ENCODE results near the gene PTGS2.

PTGS2 gene

DNA sequence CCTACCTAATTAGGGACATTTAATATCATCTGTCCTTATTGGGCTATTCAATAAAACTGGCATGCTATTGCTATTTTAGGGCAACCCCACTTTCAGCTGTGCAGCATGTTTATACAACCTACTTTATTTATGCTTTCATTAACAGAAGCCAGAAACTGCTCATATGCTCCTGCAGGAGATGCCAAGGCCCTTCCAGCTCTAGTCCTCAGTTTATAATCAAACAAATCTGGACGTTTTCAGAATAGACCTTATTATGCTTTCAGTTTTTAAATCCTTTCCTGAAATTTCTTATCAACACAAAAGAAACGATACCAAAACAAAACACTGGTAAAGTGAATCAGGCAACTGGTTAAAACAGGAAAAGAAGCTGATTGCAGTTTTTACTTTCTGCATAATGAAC is 53.2 kb downstream of the PTGS2 start:
- ChIA-PET CTCF (interaction anchor here (0.7 kb wide), 1 partner anchor 445 kb away, joined by 5 read pairs; no protein-coding TSS in a partner anchor), POLR2A (ENCODE audit: low non-redundant PET) (no interaction called here)
- TF ChIP-seq, protein P1, sequence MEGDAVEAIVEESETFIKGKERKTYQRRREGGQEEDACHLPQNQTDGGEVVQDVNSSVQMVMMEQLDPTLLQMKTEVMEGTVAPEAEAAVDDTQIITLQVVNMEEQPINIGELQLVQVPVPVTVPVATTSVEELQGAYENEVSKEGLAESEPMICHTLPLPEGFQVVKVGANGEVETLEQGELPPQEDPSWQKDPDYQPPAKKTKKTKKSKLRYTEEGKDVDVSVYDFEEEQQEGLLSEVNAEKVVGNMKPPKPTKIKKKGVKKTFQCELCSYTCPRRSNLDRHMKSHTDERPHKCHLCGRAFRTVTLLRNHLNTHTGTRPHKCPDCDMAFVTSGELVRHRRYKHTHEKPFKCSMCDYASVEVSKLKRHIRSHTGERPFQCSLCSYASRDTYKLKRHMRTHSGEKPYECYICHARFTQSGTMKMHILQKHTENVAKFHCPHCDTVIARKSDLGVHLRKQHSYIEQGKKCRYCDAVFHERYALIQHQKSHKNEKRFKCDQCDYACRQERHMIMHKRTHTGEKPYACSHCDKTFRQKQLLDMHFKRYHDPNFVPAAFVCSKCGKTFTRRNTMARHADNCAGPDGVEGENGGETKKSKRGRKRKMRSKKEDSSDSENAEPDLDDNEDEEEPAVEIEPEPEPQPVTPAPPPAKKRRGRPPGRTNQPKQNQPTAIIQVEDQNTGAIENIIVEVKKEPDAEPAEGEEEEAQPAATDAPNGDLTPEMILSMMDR (conservative IDR thresholded peaks at IDR 0.05; ENCODE audit: low read depth), result no peak
- DNase-seq (ENCODE audit: low spot score), result no peak
- H3K27ac ChIP-seq, result no peak overlapping the region

DNA sequence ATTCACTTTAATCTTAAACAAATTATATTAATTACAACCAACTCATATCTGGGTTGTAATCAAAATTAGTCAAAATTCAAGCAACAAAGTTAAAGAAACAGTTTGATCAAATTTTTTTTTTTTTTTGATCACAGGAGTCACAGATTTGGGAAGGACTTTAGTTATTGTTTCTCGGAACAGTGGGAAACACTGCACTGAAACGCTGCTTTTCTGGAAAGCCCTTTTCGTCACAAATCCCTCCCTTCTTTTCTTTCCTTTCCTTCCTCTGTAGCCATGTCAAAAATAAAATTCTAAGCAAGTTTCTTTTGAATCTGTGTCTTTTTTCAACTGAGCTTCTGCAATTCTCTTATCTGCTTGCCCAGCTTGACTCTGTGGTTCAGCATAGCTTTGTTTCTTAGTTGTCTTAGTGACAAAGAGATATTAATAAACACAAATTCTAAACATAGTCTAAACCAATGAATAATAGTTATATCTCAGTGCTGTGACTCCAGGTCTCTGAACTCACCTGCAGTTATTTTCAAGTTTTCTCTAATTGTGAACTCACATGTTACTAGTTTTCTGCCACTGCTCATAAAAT is 53.8 kb downstream of the PTGS2 start:
- TF ChIP-seq, protein P1 (conservative IDR thresholded peaks at IDR 0.05; ENCODE audit: low read depth), result no peak
- no peak overlapping the region for H3K27ac ChIP-seq
- no peak for DNase-seq (ENCODE audit: low spot score)
- POLR2A ChIA-PET (ENCODE audit: low non-redundant PET), result no interaction called here
- CTCF ChIA-PET, result interaction anchor here (0.6 kb wide), 1 partner anchor 124 kb away, joined by 3 read pairs; no protein-coding TSS in a partner anchor

DNA sequence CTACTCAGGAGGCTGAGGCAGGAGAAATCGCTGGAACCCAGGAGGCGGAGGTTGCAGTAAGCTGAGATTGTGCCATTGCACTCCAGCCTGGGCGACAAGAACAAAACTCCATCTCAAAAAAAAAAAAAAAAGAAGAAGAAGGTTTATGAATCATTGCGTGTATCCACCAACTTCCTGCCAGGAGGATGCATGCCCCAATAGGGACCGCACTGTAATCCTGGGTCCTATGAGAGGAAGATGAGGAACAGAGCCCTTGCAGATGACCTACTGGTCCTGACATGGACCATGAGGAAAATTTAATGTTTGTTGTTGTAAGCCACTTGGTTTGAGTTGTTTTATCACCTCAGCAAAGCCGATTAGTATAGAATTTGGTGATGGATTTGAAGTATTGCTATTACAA is 56.7 kb downstream of the PTGS2 start:
- H3K27ac ChIP-seq, result no peak overlapping the region
- DNase-seq (ENCODE audit: low spot score), result no peak
- ChIA-PET CTCF (no interaction called here), POLR2A (ENCODE audit: low non-redundant PET) (no interaction called here)
- TF ChIP-seq, protein P1 (conservative IDR thresholded peaks at IDR 0.05; ENCODE audit: low read depth), result no peak
